Sciatic nerve (tissue), 2 donors: ENCODE results near the gene RBBP4. TPM values are rescaled to one million over a fixed set of nuclear protein-coding genes. Genes with fewer than 3 reads are reported as not detected.
A peak's percentile ranks its signal among the peaks of the same experiment; 100 is the strongest.
"Not testable (repeated sequence)": the region's sequence is repeated elsewhere in the genome, so short reads cannot be mapped to it uniquely, and the experiment has no call there.

Experiments used
- ATAC-seq: fragments of 200-7000 bp; cut with Tn5 transposase; one replicate; pipeline ENCODE4 v1.9.1; 2020; ENCODE audit warnings: mild to moderate bottlenecking, moderate library complexity
- DNase-seq: peaks from one replicate; pipeline ENCODE4 v3.0.0-alpha.2; 2020; ENCODE audit warnings: low spot score
- intact Hi-C: fragments of 100-400 bp; cut with DNase I; formaldehyde crosslinking; loops from one replicate; pipeline ENCODE4 v1.14.2; 2022
- total RNA-seq: library from RNA; stranded (reverse); fragmentation: NEBNext Ultra II Directional; extraction: Animal tissue kit (Norgen Biotek cat#: 25700); gene quantifications from one replicate; pipeline ENCODE4 v1.2.1, GENCODE V29; 2021
- donor health status: DM: no; HTN: no; CAD: no.
- donor health status: DM: no; HTN: no; CAD: no.

The RBBP4 gene
- total RNA-seq, 1 donor from 2014 or later: 125 TPM

GRCh38 chr1:32681999-32682398 lies 31.0 kb downstream of the RBBP4 start:
- ATAC-seq (no peak), DNase-seq (no peak)
- intact Hi-C loops: no loop called here

- ATAC-seq: no peak
- no peak for DNase-seq
- intact Hi-C loops: no loop called here
Measured at GRCh38 chr1:32683397-32683796, 32.4 kb downstream of the RBBP4 start.

- no peak for DNase-seq
- intact Hi-C loops: no loop called here
- peak; percentile 84 for ATAC-seq
Measured at GRCh38 chr1:32684167-32684811, 33.3 kb downstream of the RBBP4 start.

GRCh38 chr1:32685498-32685897 lies 34.5 kb downstream of the RBBP4 start:
- DNase-seq: no peak
- intact Hi-C loops: no loop called here
- ATAC-seq: no peak

- intact Hi-C loops: no loop called here
- ATAC-seq (no peak), DNase-seq (no peak)
Measured at GRCh38 chr1:32686387-32686786, 35.4 kb downstream of the RBBP4 start.

GRCh38 chr1:32693455-32694174 lies 42.6 kb downstream of the RBBP4 start:
- DNase-seq (peak; percentile 36), ATAC-seq (no peak)
- intact Hi-C loops: no loop called here

- intact Hi-C loops: no loop called here
- DNase-seq: peak; percentile 80
- peak; percentile 67 for ATAC-seq
Measured at GRCh38 chr1:32695098-32695904, 44.3 kb downstream of the RBBP4 start.

GRCh38 chr1:32696041-32696440 lies 45.0 kb downstream of the RBBP4 start:
- intact Hi-C loops: no loop called here
- no peak for ATAC-seq
- no peak for DNase-seq

- ATAC-seq, intact Hi-C loops, DNase-seq: not testable (repeated sequence)
Measured at GRCh38 chr1:32696996-32697395, 46.0 kb downstream of the RBBP4 start.

- intact Hi-C loops: no loop called here
- ATAC-seq (peak; percentile 11), DNase-seq (no peak)
Measured at GRCh38 chr1:32701421-32701911, 50.5 kb downstream of the RBBP4 start.

- intact Hi-C loops: no loop called here
- peak; percentile 68 for DNase-seq
Measured at GRCh38 chr1:32701951-32702598, 51.1 kb downstream of the RBBP4 start.

GRCh38 chr1:32702599-32703478 lies 51.8 kb downstream of the RBBP4 start, which contains the start of gene SYNC:
TSS of gene SYNC (minus strand) at chr1:32702770. CDS start at chr1:32702660, 110 bp downstream.
- intact Hi-C loops: no loop called here
- peak; percentile 77 for ATAC-seq
- peak; percentile 71 for DNase-seq

More at GRCh38 chr1:32701951-32702598, 51.1 kb downstream of the RBBP4 start:
- peak; percentile 3 for ATAC-seq

- peak; percentile 59 for ATAC-seq
- DNase-seq: no peak
- intact Hi-C loops: no loop called here
Measured at GRCh38 chr1:32703479-32704291, 52.7 kb downstream of the RBBP4 start.

GRCh38 chr1:32705516-32705915 lies 54.5 kb downstream of the RBBP4 start:
- ATAC-seq: no peak
- intact Hi-C loops: no loop called here

GRCh38 chr1:32706491-32706890 lies 55.5 kb downstream of the RBBP4 start:
- no peak for ATAC-seq
- intact Hi-C loops: no loop called here
- DNase-seq: no peak

More at GRCh38 chr1:32705516-32705915, 54.5 kb downstream of the RBBP4 start:
- no peak for DNase-seq

GRCh38 chr1:32709075-32709474 lies 58.1 kb downstream of the RBBP4 start:
- no peak for ATAC-seq
- DNase-seq: no peak
- intact Hi-C loops: no loop called here

GRCh38 chr1:32709476-32709875 lies 58.5 kb downstream of the RBBP4 start:
- DNase-seq (no peak), ATAC-seq (no peak)
- intact Hi-C loops: no loop called here
